Stimulated activated naive B cell treated with anti-CD40 and anti-IgM and Interleukin-4, amounts not matched to agents 10 μg/mL and 1 μg/mL and 100 μg/mL, for 72 hours (primary cell): ENCODE data around the gene LHPP.

Experiments
- ATAC-seq, 2 donors: fragments of 150-1000 bp; cut with Tn5 transposase; replicated peaks; 2 replicates each; pipeline ENCODE4 v1.10.0; 2021; ENCODE audit warnings: moderate library complexity in 1 of 2
- DNase-seq: peaks from one replicate; pipeline ENCODE4 v3.0.0; 2021
- H3K27ac Mint-ChIP-seq: one replicate; pipeline ENCODE4 v1.8.0; 2022; ENCODE audit warnings: mild to moderate bottlenecking, mixed read lengths
- H3K27me3 Mint-ChIP-seq, 2 donors: one replicate each; pipeline ENCODE4 v1.8.0; 2022; ENCODE audit warnings: mixed read lengths in 2 of 2
- H3K36me3 Mint-ChIP-seq, 2 donors: one replicate each; pipeline ENCODE4 v1.8.0; 2022; ENCODE audit warnings: mixed read lengths in 2 of 2, mild to moderate bottlenecking in 1 of 2
- H3K4me1 Mint-ChIP-seq, 2 donors: one replicate each; pipeline ENCODE4 v1.8.0; 2022; ENCODE audit warnings: mixed read lengths in 2 of 2, mild to moderate bottlenecking in 1 of 2
- H3K4me3 Mint-ChIP-seq, 2 donors: one replicate each; pipeline ENCODE4 v1.8.0; 2022; ENCODE audit warnings: mild to moderate bottlenecking in 2 of 2, mixed read lengths in 2 of 2, moderate library complexity in 1 of 2
- H3K9me3 Mint-ChIP-seq, 2 donors: one replicate each; pipeline ENCODE4 v1.8.0; 2022; ENCODE audit warnings: mixed read lengths in 2 of 2, mild to moderate bottlenecking in 1 of 2

LHPP gene

GRCh38 chr10:124656541-124656940 is 194.9 kb downstream of the LHPP start:
- Mint-ChIP-seq H3K9me3 (no peaks in the 10 kb centered on the region), H3K27ac (peak overlapping the region; percentile 39), H3K4me1 (peaks cover 72 to 94% of the 10 kb centered on the region in 2 donors), H3K27me3 (no peaks in the 10 kb centered on the region), H3K36me3 (peaks cover 13 to 15% of the 10 kb centered on the region in 2 donors), H3K4me3 (no peak overlapping the region)
- ATAC-seq: no peak
- DNase-seq: no peak

GRCh38 chr10:124657806-124658205 is 196.2 kb downstream of the LHPP start:
- Mint-ChIP-seq H3K4me3 (peak overlapping the region; percentile 51 to 59), H3K27me3 (no peaks in the 10 kb centered on the region), H3K9me3 (no peaks in the 10 kb centered on the region), H3K27ac (peak overlapping the region; percentile 95), H3K36me3 (peaks cover 13 to 15% of the 10 kb centered on the region in 2 donors), H3K4me1 (peaks cover 65 to 90% of the 10 kb centered on the region in 2 donors)
- DNase-seq: peak; percentile 52
- peak; percentile 87 to 90 for ATAC-seq

GRCh38 chr10:124658591-124659242 is 197.1 kb downstream of the LHPP start:
- Mint-ChIP-seq H3K9me3 (no peaks in the 10 kb centered on the region), H3K4me3 (no peak overlapping the region), H3K27me3 (no peaks in the 10 kb centered on the region), H3K4me1 (peaks cover 63 to 90% of the 10 kb centered on the region in 2 donors), H3K36me3 (peaks cover 13 to 18% of the 10 kb centered on the region in 2 donors), H3K27ac (peak overlapping the region; percentile 95)
- no peak for DNase-seq
- ATAC-seq: no peak

- peaks cover 11 to 18% of the 10 kb centered on the region in 2 donors for H3K36me3 Mint-ChIP-seq
- H3K4me3 Mint-ChIP-seq: no peak overlapping the region
- peak overlapping the region; percentile 78 for H3K27ac Mint-ChIP-seq
- H3K27me3 Mint-ChIP-seq: no peaks in the 10 kb centered on the region
- no peaks in the 10 kb centered on the region for H3K9me3 Mint-ChIP-seq
- DNase-seq: no peak
- H3K4me1 Mint-ChIP-seq: peaks cover 59 to 89% of the 10 kb centered on the region in 2 donors
- ATAC-seq: no peak
These were observed 197.8 kb downstream of the LHPP start for GRCh38 chr10:124659380-124659779.

- peak overlapping the region; percentile 88 for H3K27ac Mint-ChIP-seq
- H3K4me1 Mint-ChIP-seq: peaks cover 57 to 89% of the 10 kb centered on the region in 2 donors
- DNase-seq (no peak), ATAC-seq (no peak)
- no peak overlapping the region for H3K4me3 Mint-ChIP-seq
- no peaks in the 10 kb centered on the region for H3K27me3 Mint-ChIP-seq
- H3K36me3 Mint-ChIP-seq: peaks cover 16 to 17% of the 10 kb centered on the region in 2 donors
- no peaks in the 10 kb centered on the region for H3K9me3 Mint-ChIP-seq
These were observed 198.9 kb downstream of the LHPP start for GRCh38 chr10:124660404-124661125.

- Mint-ChIP-seq H3K4me1 (peaks cover 50 to 86% of the 10 kb centered on the region in 2 donors), H3K9me3 (no peaks in the 10 kb centered on the region), H3K27ac (peak overlapping the region; percentile 88)
These were observed 200.1 kb downstream of the LHPP start for GRCh38 chr10:124661660-124662180.

GRCh38 chr10:124663228-124663627 is 201.6 kb downstream of the LHPP start:
- DNase-seq: no peak
- Mint-ChIP-seq H3K27ac (peak overlapping the region; percentile 57), H3K4me1 (peaks cover 52 to 90% of the 10 kb centered on the region in 2 donors), H3K27me3 (no peaks in the 10 kb centered on the region), H3K36me3 (peaks cover 11 to 13% of the 10 kb centered on the region in 2 donors), H3K4me3 (no peak overlapping the region), H3K9me3 (no peaks in the 10 kb centered on the region)
- ATAC-seq: no peak

More at GRCh38 chr10:124661660-124662180, 200.1 kb downstream of the LHPP start:
- no peak overlapping the region for H3K4me3 Mint-ChIP-seq
- no peak for DNase-seq
- H3K27me3 Mint-ChIP-seq: no peaks in the 10 kb centered on the region
- ATAC-seq: no peak
- H3K36me3 Mint-ChIP-seq: peaks cover 10 to 12% of the 10 kb centered on the region in 2 donors
